Left lobe of liver (tissue), 2 donors: ENCODE measurements around the gene PANX2. TPM values are rescaled to one million over a fixed set of nuclear protein-coding genes. Genes with fewer than 3 reads are reported as not detected.

Experiments used
- ATAC-seq: fragments of 200-7000 bp; cut with Tn5 transposase; one replicate; pipeline ENCODE4 v1.9.1; 2020; ENCODE audit warnings: mild to moderate bottlenecking, moderate library complexity
- DNase-seq: peaks from one replicate; pipeline ENCODE4 v3.0.0-alpha.2; 2020; ENCODE audit warnings: low spot score
- total RNA-seq: library from RNA; stranded (reverse); gene quantifications from one replicate; pipeline ENCODE4 v1.2.1, GENCODE V29; 2021
- donor health status: DM: no; HTN: no; CAD: no; lungs with moderate emphysema.
- donor health status: DM: no; HTN: yes; CAD: no.

The PANX2 gene
- total RNA-seq, 1 donor from 2014 or later = 10.6 TPM

DNA sequence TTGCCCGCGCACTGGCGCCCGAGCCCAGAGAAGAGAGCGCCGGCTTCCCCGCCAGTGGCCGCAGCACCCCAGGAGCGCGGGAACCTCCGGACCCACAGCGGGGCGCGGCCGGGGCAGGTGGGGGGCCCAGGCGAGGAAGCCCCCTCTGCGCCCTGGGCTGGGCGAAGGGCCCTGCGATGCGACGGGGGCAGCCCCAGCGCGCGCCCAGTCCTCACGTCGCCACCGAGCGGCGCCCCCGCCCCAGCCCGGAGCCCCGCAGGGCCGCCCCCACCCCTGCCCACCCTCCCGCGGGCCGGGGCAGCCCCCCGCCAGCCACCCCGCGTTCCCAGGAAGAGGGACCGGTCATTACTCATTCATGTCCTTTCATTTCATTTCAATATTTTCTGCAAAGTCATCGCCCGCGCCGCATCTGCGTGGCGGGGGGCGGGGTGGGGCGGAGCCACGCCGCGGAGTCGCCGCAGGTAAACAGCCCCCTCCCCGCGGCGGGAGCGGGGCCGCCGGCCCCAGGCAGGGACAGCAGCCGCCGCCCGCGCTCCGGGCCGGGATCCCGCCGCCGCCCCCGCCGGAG lies 673 bp upstream of the PANX2 start:
- peak; percentile 54 for DNase-seq

GRCh38 chr22:50171319-50171964 lies 911 bp downstream of the PANX2 start:
- ATAC-seq = peak; percentile 26
- no peak for DNase-seq

More for the DNA sequence above, 673 bp upstream of the PANX2 start:
- peak; percentile 62 for ATAC-seq

DNA sequence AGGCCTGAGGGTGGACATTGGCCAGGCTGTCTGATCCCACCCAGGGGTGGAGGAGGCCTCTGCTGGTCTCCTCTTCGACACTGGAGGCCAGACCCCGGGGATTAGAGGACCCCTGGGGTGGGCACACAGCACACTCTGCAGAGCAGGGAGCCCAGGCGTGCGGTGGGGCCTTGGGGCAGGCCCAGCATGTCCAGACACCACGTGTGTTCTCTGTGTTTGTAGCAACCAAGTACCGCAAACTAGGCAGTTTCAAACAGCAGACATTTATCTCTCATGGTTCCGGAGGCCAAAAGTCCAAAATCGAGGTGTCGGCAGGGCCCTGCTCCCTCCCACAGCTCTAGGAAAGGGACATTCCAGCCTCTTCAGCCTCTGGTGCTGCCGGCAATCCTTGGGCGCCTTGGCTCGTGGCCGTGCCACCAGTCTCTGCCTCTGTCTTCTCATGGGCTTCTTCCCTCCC lies 1.5 kb downstream of the PANX2 start:
- ATAC-seq (peak; percentile 61), DNase-seq (no peak)

- no peak for DNase-seq
- no peak for ATAC-seq
These were observed 2.9 kb downstream of the PANX2 start for GRCh38 chr22:50173311-50173982.

GRCh38 chr22:50173983-50174355 lies 3.4 kb downstream of the PANX2 start:
- no peak for ATAC-seq
- no peak for DNase-seq

DNA sequence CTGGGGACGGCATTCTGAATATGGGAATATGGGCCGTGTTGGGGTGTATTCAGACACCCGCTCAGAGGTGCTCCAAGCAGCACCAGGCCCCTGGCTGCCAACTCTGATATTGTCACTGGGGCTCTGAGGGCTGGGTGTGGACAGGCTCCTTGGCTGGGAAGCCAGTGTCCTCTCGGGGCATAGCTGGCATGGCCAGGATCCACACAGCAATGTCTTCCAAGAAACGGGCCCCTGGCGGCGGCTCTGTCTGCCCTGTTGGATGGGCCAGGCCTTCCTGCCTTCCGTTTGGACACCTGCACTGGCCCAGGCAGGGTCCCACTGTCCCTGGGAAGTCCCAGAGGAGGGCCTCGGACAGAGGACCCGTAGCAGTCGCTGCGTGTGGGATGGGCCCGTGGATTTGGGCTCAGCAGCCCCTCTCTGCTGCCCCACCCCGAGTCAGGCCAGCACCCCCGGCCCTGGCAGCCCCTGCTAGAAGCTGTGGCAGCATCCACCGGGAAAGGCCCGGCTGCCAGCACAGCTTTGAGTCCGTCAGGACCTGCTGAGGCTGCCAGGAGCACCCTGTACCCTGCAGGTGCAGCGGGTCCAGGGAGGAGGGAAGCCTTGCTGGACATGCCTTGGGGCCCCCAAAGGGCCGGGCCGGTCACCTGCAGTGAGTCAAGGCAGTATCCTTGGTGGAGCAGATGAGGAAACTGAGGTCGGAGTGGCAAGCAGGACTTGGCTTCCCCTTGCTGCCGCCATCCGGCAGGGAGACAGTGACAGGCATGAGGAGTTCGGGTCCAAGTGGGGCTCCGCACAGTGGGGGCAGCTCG lies 4.1 kb downstream of the PANX2 start:
- no peak for ATAC-seq
- DNase-seq = no peak

- no peak for DNase-seq
- ATAC-seq = no peak
These were observed 4.6 kb downstream of the PANX2 start for GRCh38 chr22:50175191-50175461.

GRCh38 chr22:50175921-50176849 lies 5.7 kb downstream of the PANX2 start:
- ATAC-seq = no peak
- DNase-seq = no peak

DNA sequence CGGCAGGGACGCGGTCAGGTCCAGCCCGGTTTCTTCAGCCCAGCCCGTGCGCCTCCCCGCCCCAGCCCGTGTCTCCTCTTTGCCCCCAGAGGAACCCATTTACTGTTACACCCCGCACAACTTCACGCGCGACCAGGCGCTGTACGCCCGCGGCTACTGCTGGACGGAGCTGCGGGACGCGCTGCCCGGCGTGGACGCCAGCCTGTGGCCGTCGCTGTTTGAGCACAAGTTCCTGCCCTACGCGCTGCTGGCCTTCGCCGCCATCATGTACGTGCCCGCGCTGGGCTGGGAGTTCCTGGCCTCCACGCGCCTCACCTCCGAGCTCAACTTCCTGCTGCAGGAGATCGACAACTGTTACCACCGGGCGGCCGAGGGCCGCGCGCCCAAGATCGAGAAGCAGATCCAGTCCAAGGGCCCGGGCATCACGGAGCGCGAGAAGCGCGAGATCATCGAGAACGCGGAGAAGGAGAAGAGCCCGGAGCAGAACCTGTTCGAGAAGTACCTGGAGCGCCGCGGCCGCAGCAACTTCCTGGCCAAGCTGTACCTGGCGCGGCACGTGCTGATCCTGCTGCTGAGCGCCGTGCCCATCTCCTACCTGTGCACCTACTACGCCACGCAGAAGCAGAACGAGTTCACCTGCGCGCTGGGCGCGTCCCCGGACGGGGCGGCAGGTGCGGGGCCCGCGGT lies 6.5 kb downstream of the PANX2 start:
- no peak for DNase-seq
- no peak for ATAC-seq

- no peak for DNase-seq
- ATAC-seq = no peak
These were observed 7.3 kb downstream of the PANX2 start for GRCh38 chr22:50177537-50178470.

- DNase-seq = no peak
- no peak for ATAC-seq
These were observed 7.9 kb downstream of the PANX2 start for GRCh38 chr22:50178471-50178864.

DNA sequence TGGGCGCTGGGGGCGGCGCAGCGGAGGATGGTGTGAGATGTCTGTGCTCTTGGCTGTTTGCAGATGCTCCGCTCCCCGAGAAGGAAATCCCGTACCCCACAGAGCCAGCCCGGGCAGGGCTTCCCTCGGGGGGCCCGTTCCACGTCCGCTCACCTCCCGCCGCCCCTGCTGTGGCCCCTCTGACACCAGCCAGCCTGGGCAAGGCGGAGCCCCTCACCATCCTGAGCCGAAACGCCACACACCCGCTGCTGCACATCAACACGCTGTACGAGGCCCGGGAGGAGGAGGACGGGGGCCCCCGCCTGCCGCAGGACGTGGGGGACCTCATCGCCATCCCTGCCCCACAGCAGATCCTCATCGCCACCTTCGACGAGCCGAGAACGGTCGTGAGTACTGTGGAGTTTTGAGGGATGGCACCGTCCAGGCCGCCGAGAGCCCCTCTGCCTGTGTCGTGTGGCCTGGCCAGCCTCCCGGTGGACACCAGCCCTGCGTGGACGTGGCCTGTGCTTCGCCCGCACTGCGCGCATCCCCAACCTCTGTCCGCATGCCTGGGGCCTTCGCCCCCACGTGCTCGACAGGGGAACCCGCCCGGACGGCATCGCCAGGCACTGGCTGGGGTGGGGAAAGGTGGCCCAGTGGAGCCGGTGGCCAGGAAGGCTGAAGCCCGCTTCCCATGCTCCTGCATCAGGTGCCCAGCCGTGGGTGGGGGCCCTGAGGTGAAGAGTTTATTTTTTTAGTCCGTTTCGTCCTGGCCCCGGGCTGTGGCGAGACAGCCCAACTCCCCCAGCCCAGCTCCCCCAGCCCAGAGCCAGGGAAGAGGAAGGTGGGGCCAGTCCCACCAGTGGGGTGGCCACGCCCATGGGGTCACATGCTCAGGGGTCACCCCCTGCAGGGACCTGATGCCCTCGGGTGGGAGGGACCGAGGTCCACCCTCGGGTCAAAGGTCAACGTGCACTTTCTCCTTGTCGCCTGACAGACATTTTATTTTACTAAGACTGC lies 8.6 kb downstream of the PANX2 start:
- ATAC-seq (no peak), DNase-seq (peak; percentile 44)

- ATAC-seq = no peak
- peak; percentile 44 for DNase-seq
These were observed 9.6 kb downstream of the PANX2 start for GRCh38 chr22:50179937-50180726.

- peak; percentile 45 for DNase-seq
- ATAC-seq = no peak
These were observed 10.4 kb downstream of the PANX2 start for GRCh38 chr22:50180727-50181521.

GRCh38 chr22:50182176-50183081 lies 11.9 kb downstream of the PANX2 start:
- ATAC-seq (peak; percentile 63), DNase-seq (peak; percentile 83)
